NAMALWA (cell line): Measurements from ENCODE around the gene INF2.

Source experiments
- DNase-seq: peaks from one replicate; pipeline ENCODE4 v3.0.0-alpha.2; 2015; ENCODE audit warnings: low spot score

The INF2 gene

DNA sequence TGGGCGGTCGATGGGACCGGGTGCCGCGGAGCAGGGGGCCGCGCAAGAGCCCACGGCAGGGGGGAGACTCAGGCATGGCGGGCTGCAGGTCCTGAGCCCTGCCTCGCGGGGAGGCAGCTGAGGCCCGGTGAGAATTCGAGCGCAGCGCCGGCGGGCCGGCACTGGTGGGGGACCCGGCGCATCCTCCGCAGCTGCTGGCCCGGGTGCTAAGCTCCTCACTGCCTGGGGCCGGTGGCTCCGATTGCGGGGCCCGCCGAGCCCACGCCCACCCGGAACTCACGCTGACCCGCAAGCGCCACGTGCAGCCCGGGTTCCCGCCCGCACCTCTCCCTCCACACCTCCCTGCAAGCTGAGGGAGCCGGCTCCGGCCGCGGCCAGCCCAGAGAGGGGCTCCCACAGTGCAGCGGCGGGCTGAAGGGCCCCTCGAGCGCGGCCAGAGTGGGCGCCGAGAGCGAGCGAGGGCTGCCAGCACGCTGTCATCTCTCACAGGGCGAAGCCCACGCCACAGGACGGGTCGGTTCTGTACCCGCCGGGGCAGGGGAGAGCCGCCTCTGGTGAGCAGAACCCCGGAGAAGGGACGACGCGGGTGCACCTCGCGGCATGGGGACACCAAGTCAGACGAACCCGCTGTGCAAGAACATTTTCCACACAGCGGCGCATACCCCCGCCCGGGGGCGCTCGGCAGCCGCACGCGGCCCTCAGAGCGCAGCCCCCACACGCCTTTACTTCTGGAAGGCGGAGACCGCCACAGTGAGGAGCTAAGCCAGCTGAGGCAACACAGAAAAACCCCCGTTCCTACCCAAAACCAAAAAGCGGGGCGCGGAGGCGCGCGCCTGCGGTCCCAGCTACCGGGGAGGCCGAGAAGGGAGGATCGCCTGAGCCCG, 62.4 kb downstream of the INF2 start:
- DNase-seq = no peak

DNA sequence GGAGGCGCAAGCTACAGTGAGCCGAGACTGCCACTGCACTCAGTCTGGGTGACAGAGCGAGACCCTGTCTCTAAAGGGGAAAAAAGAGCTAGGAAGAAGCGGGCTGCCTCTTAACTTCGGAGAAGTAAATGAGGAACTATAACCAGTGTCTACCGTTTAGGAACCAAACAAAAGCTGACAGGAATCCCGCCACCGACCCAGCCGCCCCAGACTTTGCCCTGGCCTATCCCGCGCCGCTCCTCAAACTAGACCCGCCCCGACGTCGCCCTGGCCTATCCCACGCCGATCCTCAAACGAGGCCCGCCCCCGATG, 63.0 kb downstream of the INF2 start:
- no peak for DNase-seq

DNA sequence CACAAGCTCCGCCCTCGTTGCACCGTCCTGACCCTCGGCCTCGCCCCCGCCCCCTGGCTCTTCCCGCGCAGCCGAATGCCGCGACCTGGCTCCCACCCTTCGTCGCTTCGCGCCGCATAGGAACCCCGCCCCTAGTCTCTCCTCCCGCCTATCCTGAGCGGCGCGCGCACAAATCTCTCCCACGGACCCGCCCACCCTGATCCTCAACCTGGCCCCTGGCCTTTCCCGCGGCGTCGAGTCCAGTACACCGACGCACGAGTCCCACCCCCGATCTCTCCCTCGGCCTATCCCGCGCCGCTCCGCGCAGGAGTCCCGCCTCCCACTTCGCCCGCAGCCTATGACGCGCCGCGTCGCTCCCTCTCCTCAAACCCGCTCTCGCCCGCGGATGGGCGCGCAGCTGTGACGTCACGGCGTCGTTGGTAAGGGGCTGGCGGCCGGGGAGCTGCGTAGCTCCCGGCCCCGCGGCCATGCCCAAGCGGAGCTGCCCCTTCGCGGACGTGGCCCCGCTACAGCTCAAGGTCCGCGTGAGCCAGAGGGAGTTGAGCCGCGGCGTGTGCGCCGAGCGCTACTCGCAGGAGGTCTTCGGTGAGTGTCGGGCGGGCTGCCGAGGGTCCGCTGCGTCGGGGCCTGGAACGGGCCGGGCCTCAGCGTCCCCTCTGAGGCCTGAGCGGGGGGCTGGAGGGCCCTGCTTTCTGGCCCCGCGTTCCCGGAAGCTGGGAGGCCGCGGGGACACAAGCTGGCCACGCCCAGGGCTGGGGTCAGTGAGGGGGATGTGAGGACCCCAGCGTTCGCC, 63.5 kb downstream of the INF2 start, which contains the start of gene SIVA1:
Gene SIVA1 (plus strand): TSS at position 413 of the 793 bp plus-strand sequence. CDS start 55 bp downstream, at position 468.
- DNase-seq = peak; percentile 99

DNA sequence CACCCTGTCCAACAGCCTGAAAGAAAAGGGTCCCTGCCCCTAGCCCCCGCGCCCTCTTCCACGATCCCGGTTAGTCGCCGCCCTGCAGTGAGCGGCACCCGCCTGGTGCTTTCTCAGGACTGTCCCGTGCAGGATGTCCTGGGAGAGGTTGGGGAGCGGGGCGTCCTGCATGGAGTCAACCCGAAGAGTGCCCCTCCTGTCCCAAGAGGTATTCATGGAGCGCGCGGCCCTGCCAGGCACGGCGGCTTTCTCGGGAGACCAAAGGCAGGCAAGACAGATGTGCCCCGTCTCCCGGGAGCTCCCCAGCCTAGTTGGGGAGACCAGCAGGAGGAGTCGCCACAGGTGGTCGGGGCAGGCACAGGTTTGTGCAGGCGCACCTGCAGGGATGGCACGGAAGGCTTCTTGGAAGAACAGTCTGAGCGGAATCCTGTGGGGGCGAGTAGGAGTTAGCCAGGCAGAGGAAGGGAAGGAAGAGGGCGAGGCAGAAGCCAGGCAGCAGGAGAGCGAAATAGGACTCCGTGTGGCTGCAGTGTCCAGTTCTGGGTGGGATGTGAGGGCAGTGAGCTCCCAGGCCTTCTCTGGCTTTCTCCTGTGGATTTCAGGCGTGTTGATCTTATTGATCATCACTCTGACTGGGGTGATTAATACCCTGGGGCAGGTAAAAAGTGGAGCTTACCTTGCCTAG, 64.3 kb downstream of the INF2 start:
- DNase-seq = no peak

DNA sequence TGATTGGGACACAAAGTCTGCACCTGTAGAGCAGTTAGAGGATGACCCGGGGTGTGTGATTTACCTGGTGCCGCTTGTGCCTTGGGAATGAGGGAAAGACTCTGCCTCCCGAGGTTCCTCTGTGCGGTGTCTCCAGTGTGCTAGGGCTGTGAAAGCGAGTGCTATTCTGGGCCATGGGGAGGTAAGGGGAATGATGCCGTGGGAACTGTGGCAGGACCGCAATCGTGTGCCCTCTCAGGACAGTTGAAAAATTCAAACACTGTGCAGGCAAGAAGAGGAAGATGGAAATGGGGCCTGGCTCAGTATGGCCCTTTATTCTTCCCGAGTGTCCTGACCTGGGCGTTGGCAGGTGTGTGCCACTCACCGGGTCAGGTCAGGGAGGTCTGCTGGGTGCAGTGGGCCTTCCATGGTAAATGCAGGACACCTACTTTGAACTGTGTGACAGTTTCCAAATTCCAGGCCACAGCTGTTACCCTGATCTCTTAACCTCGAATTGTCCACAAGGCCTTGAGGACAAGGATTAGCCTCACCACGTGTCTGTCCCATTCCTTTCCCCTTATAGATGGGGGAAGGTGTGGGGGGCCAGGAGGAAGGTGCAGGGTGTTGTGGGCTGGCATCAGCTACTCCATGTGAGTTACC, 64.9 kb downstream of the INF2 start:
- no peak for DNase-seq

DNA sequence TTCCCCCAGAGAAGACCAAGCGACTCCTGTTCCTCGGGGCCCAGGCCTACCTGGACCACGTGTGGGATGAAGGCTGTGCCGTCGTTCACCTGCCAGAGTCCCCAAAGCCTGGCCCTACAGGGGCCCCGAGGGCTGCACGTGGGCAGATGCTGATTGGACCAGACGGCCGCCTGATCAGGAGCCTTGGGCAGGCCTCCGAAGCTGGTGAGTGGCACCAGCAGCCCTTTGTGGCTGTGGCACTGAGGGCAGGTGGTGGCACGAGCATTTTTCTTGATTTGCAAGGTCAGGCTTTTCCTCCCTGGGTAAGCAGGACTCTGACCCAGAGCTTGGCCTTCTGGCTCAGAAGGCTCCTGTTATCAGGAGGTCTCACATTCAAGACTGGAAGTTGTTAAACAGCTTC, 66.2 kb downstream of the INF2 start:
- DNase-seq = no peak

DNA sequence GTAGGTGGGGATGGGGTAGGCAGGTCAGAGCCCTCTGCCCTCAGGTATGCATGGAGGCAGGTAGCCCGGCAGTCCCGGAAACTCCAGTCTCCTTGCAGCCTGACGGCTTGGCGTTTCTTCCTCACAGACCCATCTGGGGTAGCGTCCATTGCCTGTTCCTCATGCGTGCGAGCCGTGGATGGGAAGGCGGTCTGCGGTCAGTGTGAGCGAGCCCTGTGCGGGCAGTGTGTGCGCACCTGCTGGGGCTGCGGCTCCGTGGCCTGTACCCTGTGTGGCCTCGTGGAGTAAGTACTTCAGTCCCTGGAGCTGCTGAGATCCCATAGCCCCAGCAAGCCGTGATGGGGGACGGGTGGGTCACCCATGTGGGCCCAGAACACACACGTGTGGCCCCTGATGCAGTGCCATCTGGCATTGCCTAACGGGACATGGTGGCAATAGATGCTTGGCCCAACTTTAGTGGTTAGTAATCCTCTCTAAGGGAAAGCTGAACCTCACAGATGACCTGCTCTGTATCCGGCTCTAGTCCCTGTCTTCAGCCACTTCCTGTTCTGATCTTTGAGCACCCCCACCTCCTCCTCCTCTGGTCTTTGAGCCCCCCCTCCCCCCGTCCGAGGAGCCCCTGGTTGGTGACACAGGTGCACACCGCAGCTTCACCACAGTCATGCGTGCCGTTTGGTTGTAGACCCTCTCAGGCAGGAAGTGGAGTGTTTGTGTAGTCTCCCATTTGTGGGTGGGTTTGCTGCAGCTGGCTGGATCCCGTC, 67.2 kb downstream of the INF2 start:
- DNase-seq = no peak

DNA sequence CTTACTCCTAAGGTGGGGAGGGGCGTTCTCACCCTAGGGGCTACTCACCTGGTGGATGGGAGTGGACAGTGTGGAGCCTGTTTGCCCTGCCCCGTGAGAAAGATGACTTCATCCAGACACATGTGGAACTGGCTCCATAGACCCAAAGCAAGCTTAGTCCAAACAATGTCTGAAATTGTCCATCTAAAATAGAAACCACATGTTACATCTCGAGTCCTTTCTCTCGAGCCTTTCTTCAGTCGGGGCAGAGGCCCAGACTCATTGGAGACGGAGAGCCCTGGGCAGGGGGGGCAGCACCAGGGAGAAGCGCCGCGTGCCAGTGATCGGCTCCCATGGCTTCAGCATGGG, 67.8 kb downstream of the INF2 start:
- no peak for DNase-seq

DNA sequence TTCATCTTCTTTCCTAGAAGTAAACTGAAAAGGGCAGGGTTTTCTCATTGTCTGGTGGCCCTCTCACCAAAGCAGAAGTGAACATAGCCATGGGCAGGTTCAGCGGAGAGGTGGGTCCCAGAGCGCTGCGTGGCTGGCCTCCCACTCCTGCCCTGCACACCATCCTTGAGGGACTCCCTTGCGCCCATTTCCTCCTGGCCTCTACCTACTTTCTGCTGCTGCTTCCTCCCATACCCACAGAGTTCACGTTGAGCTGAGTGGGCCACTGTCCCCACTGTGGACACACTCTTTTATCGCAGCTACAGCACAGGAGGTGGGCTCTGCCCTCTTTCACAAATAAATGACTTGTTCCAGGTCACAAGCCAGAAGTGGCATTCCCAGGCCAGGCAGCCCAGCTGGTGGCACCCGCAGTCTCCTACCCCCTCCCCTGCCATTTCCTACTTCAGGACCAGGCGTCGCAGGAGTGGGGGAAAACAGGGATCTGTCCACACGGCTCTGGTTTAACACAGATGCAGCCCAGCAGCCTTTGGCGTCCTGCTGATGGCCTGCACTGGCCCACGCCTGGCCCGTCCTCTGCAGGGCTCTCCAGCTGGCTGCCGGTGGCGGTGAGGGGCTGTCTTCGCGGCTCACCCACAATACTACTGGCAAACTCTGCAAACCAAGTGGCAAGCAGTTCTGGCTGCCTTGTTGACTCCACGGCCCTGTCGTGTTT, 68.4 kb downstream of the INF2 start:
- no peak for DNase-seq

DNA sequence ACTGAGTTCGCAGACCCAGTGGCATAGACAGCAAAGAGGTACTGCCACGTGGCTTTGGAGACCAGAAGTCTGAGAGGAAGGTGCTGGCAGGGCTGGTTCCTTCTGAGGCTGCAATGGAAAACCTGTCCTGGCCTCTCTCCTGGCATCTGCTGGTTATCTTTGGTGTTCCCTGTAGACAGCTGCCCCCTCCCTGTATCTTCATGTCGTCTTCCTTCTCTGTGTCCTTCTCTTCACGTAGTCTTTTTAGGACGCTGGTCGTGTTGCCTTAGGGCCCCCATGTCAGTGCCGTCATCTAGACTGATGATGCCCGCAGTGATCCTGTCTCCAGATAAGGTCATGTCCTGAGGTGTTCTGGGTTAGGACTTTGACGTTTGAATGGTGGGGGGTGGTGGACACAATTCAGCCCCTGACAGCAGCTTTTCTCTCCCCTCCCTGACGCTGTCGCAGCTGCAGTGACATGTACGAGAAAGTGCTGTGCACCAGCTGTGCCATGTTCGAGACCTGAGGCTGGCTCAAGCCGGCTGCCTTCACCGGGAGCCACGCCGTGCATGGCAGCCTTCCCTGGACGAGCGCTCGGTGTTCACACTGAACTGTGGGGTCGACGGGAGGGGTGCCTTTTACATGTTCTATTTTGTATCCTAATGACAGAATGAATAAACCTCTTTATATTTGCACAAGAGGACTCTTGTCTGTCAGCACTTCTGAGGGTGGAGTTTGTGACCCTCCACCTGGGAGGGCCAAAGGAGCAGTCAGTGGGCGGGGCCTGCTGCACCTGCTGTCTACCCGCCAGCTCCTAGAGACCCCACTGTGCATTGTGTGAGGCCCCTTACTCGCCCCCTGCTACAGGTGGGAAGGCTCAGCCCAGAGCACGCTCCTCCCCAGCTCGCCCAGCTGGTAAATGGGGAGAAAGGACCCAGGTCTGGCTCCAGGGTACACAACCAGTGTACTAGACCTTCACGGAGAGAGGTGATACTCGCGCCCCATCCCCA, 69.9 kb downstream of the INF2 start:
- DNase-seq = no peak

DNA sequence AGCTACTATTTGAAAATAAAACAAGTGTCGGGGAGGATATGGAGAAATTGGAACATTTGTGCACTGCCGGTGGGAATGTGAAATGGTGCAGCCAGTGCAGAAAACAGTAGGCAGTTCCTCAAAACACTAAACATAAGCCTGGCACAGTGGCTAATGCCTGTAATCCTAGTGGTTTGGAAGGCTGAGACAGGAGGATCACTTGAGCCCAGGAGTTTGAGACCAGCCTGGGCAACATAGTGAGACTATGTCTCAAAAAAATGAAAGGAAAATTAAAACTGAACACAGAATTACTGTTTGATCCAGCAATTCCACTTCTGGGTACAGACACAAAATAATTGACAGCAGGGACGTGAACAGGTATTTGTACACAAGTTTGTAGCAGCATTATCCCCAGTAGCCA, 76.1 kb downstream of the INF2 start:
- no peak for DNase-seq

DNA sequence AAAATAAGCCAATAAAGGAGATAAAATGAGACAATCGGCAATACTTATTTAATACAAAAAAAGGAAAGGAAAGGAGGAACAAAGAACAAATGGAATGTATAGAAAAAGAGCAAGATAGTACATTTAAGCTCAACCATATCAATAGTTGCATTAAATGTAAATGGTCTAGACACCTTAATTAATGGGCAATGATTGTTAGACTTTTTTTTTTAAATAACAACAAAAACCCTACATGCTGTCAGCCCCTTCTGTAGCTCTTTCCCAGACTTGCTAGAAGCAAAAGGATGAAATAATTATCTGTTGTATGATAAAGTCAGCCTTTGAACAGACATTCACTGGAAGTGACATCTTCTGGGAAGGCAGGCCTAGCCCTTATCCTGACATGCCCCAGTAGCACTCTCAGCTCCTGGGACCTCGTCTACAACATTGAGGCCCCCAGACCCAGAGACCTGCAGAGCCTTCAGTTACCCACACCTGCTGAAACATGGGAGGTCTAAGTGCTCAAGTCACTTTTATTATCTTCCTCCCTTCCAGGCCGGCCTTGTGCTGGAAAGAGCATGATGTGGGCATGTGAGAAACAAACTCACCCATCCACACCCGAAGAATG, 76.9 kb downstream of the INF2 start:
- DNase-seq = no peak

DNA sequence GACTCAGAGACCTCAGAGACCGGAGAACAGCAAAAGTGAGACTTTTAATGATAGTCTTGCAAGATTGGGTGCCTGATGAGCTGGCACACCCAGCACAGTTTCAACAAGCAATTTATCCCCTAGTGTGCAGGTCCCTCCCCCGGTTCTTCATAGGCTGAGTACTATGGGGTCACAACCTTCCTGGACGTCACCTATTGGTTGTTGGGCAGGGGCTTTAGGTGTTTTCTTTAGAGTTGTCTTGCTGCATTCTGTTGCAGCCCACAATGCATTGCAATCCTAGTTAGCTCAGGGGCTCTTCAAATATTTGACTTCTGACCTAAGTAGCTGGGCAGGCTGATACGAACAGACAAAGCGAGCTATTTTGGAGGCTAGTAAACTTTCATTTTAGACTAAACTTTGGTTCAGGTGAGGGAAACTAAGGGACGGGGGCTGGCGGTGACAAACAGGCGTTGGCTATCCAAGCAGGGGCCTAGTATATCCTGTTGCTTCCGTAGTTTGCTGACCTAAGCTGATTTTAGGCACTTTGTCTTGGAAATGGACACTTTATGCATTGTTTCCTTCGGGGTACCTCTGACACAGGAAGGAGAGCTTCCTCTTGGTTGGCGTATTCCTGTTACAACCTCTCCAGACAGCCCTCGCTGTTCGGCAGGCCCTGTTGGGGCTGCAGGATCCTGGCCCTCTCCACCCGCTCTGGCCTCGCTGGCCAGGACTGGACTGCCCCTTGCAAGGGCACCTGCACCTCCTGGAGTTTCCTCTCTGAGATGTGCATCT, 77.6 kb downstream of the INF2 start:
- no peak for DNase-seq

DNA sequence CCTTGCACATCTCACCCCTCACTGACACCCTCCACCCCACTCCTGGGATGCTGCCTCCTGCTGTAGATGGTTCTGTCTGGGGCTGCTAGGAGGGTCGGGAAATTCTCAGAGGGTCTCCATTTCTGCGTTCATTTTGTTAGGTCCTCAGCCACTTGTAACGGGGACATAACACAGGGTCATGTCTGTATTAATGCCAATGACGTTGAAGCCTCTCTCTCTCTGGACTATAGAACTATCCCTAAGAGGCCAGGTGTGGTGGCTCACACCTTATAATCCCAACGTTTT, 78.2 kb downstream of the INF2 start:
- DNase-seq = no peak

DNA sequence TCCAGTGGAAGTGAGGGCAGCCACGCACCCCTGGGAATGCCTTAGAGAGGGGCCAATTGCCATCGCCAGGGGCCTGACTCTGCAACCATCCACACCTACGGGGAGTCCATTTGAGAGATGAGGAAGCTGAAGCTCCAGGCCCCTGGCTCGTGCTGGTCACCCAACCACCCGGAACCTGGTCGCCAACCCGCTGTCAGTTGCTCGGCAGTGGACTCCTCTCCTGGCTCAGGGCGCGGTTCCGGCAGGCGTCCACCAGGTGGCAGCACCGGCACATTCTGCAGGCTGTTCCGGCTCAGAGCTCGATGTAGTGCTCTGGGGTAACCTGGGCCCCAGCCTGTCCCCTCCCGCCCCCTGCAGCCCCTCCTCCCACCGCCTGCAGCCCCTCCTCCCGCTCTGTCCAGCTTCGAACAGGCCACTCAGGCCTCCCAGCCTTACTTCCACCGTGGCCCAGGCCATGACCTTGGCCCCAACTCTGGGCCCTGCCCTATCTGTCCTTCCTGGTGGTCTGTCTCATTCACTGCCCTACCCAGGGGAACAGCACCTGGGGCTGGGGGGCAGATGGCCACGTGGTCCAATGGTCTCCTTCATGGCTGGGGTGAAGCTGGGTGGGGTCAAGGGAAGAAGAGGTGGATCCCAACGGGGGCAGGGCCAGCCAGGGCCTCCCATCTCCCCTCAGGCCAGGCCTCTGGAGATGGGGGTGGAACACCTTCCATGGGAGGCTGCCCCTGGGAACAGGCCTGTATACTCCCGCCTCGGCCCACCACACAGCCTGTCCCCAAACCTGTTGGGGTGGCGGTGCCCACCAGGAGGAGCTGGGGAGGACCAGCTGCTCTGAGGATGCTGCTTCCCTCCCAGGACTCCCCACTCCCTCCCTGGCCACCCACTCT, 79.3 kb downstream of the INF2 start:
- DNase-seq = peak; percentile 87

DNA sequence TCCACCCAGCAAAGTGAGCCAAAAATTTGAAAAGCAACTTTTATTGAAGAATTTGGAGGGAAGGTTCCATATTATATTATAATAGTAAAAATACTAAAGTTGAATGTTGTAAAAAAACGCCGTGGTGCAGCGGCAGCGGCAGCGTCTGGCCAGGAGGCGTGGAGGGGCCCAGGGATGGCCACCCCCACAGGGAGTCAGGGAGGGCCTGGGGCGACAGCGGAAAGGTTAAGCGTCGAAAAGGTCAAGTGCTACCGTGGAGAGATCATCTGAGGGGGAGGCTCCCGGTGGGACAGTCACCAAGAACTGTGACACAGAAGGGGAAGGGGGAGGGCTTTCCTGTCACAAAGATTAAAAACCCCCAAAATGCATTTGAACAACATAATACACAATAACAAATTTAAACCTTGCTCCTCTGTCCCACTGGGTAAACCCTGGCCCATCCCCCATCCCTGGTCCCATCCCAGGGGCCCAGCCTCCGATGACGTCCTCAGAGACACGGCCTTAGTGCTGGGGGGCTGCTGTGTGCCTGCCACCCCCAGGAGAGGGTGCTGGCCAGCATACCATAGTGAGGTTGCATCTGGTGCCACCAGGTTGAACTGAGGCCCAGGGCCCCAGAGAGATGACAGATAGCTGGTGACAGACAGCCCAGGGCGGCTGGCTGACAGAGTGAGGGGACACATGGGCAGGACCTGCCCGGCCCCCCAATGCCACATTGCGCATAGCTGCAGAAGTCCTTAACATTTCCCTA, 80.1 kb downstream of the INF2 start:
- no peak for DNase-seq

DNA sequence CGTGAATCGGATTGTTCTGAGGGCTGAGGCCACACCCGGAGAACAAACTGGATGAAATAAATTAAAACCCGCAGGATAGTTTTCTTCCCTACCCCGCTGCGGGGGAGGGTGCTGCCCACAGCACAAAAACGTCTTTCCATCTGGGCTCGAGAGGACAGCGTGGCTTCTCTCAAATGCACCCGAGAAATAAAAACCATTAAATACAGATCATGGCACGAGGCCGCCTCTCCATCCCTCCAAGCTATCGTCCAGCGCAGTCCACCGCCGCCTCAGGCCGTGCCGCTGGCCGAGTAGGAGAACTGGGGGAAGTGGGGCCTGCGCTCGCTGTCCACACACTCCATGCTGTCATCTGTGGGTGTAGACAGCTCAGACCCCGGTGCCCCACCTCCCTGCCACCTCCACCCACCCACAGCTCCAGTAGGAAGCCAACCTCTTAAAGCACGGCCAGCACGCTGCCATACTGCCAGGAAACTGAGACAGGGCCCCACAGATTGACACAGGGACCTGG, 80.7 kb downstream of the INF2 start:
- DNase-seq = no peak
